ENCODE measurements around the gene CNPY1.

DNA sequence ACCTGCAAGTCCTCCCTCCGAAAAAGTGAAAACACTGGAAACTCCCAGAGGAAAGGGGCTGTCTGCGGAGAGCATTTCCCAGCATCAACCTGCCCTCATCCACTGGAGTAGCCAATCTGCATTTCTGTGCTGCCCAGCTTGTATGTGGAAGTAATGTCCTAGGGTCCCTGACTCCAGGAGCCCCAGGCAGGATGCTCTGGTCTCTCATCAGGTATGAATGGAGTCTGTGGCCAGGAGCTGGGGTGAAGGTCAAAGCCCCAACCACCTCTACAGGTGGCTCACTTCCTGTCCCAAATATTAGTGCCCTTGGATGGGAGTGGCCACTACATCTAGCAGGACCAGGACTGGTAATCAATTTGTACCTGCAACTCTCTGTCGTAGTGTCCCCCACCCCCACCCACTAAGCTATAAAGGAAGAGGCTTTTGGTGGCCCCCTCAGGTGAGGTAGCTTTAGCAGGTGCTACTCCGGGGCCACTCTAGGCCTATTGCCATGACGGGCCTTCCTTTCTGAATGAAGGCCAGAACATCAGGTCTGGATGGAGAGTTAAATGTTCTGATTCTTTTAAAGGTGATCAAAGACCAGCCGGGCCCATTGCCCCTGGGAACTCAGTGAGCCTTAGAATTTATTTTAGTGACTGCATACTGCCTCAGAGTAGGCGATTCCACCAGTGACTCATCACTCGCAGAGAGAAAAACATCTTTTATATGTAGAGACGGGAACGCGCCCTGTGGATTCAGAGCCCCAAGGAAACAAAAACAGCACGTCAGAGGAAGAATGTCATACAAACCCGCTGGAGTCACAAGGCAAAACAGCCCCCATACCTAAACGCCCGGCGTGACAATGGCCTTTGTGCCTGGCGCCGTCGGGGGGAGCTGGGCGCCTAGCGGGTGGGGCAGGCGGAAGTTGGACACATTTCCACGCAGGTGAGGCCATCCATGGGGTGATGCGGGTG is 75.4 kb downstream of the CNPY1 start:
- TF ChIP-seq, protein P1, sequence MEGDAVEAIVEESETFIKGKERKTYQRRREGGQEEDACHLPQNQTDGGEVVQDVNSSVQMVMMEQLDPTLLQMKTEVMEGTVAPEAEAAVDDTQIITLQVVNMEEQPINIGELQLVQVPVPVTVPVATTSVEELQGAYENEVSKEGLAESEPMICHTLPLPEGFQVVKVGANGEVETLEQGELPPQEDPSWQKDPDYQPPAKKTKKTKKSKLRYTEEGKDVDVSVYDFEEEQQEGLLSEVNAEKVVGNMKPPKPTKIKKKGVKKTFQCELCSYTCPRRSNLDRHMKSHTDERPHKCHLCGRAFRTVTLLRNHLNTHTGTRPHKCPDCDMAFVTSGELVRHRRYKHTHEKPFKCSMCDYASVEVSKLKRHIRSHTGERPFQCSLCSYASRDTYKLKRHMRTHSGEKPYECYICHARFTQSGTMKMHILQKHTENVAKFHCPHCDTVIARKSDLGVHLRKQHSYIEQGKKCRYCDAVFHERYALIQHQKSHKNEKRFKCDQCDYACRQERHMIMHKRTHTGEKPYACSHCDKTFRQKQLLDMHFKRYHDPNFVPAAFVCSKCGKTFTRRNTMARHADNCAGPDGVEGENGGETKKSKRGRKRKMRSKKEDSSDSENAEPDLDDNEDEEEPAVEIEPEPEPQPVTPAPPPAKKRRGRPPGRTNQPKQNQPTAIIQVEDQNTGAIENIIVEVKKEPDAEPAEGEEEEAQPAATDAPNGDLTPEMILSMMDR (IDR thresholded peaks at IDR 0.05), result no peak
- no peak for TF ChIP-seq CHD2 (IDR thresholded peaks at IDR 0.05; ENCODE audit: low read length, partially characterized antibody)

Measured in SK-N-SH (cell line).